ENCODE results near the gene ATP2A3.
"Not testable (repeated sequence)": the region's sequence is repeated elsewhere in the genome, so short reads cannot be mapped to it uniquely, and the experiment has no call there.

Gene ATP2A3

DNA sequence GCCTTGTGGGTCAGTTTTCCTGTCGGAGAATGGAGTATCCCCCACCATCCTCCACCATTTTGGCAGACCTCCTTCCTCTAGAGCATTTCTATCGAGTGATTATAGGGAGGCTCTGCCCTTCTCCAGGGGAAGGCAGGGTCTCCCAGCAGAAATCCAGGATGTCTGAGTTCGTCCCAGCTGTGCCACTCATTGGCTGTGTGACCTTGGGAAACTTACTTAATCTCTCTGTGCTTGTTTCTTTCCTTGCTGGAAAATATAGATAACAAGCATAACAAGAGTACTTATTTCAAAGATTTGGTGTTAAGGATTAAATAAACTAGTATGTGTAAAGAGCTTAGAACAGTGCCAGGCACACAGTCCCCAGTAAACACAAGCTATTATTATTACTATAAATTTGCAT, 14.8 kb downstream of the ATP2A3 start:
- FAIRE-seq (no peak), DNase-seq (ENCODE audit: insufficient read length, low spot score) (no peak)
- TF ChIP-seq, protein P1, sequence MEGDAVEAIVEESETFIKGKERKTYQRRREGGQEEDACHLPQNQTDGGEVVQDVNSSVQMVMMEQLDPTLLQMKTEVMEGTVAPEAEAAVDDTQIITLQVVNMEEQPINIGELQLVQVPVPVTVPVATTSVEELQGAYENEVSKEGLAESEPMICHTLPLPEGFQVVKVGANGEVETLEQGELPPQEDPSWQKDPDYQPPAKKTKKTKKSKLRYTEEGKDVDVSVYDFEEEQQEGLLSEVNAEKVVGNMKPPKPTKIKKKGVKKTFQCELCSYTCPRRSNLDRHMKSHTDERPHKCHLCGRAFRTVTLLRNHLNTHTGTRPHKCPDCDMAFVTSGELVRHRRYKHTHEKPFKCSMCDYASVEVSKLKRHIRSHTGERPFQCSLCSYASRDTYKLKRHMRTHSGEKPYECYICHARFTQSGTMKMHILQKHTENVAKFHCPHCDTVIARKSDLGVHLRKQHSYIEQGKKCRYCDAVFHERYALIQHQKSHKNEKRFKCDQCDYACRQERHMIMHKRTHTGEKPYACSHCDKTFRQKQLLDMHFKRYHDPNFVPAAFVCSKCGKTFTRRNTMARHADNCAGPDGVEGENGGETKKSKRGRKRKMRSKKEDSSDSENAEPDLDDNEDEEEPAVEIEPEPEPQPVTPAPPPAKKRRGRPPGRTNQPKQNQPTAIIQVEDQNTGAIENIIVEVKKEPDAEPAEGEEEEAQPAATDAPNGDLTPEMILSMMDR (IDR thresholded peaks at IDR 0.05; ENCODE audit: insufficient read depth, missing control alignments): no peak

DNA sequence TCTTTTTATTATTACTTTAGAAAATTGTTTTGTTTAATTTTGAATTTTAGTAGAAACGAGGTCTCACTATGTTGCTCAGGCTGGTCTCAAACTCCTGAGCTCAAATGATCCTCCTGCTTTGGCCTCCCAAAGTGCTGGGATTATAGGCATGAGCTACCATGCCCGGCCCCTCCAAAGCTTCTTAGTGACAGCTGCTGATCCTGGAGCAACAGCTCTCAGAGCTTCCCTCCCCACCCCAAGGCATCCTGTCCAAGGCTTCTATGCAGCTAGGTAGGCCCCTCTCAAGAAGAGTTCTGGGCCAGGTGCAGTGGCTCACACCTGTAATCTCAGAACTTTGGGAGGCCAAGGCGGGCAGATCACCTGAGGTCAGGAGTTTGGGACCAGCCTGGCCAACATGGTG, 15.7 kb downstream of the ATP2A3 start:
- FAIRE-seq: not testable (repeated sequence)
- peak; percentile 68 for DNase-seq (ENCODE audit: insufficient read length, low spot score)

DNA sequence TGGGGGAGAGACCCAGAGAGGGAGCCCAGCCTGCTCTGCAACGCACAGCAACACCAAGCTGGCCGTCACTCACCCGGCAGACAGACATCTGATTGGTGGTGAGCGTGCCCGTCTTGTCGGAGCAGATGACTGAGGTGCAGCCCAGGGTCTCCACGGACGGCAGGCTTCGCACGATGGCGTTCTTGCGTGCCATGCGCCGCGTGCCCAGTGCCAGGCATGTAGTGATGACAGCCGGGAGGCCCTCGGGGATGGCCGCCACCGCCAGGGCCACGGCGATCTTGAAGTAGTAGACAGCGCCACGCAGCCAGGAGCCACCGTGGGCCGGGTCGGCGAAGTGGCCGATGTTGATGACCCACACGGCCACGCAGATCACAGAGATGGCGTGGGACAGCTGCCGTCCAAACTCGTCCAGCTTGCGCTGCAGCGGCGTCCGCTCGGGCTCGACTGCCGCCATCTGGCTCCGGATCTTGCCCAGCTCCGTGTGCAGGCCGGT, 16.9 kb downstream of the ATP2A3 start:
- no peak for DNase-seq (ENCODE audit: insufficient read length, low spot score)
- FAIRE-seq: no peak
- TF ChIP-seq, protein P1 (IDR thresholded peaks at IDR 0.05; ENCODE audit: insufficient read depth, missing control alignments): no peak

DNA sequence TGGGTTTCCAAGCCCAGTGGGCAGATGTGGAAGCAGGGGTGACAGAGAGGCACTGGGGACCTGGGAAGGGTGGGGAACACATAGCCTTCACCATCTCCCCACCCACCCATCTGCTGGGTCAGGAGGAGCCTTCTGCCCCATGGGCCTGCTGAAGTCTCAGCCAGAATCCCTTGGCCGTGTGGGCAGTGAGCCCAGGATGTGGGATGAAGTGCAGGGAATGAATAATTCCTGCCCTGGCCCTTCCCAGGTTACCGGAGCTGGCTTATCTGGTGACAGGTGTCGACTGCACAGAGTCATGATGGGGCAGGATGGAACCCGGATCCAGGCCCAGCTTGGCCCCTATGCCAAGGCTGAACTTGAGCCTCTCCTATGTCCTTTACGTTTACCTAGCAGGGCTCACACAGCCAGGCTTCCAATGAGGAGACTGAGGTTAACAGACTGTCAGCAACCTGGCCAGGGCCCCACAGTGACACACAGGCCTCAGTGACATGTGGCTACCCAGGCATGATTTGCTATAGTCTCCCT, 17.5 kb downstream of the ATP2A3 start:
- TF ChIP-seq, protein P1 (IDR thresholded peaks at IDR 0.05; ENCODE audit: insufficient read depth, missing control alignments): no peak
- no peak for FAIRE-seq
- no peak for DNase-seq (ENCODE audit: insufficient read length, low spot score)

DNA sequence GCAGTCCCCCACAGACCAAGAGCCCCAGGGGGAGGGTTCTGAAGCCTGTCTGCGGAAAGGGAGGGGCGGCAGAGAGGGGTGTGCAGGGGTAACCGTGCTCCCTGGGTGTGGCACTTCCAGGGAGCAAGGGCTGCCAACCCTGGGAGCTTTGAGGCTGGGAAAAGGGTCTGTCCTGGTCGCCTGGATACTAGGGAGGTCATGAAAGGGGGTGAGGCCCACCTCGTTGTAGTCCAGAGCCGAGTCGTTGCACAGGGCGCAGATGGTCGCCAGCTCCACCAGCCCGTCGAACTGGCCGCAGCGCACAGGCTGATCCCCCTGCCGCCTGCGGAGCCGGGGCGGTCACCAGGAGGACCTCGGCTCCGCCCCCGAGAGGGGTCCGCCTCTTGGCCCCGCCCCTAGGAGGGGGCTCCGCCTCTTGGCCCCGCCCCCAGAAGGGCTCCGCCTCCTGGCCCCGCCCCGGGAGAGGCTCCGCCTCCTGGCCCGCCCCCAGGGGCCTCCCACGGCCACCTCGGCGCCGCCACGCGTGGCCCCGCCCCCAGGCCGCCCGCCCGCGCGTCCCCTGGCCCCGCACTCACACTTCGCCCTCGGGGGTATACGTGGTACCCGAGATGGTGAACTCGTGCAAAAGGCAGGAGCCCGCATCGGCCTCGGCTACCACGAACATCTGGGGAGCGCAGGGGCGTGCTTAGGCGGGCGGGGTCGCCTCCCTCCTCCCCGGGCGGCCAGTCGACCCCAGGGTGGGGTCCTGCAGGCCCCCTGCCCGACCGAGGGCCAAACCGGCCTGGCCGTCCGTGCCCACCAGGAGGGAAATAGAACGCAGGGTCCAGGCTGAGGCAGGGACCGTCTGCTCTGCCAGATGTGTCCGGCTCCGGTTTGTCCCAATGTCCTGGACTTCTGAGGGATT, 19.5 kb downstream of the ATP2A3 start:
- TF ChIP-seq, protein P1 (IDR thresholded peaks at IDR 0.05; ENCODE audit: insufficient read depth, missing control alignments): no peak
- DNase-seq (ENCODE audit: insufficient read length, low spot score) (no peak), FAIRE-seq (no peak)

DNA sequence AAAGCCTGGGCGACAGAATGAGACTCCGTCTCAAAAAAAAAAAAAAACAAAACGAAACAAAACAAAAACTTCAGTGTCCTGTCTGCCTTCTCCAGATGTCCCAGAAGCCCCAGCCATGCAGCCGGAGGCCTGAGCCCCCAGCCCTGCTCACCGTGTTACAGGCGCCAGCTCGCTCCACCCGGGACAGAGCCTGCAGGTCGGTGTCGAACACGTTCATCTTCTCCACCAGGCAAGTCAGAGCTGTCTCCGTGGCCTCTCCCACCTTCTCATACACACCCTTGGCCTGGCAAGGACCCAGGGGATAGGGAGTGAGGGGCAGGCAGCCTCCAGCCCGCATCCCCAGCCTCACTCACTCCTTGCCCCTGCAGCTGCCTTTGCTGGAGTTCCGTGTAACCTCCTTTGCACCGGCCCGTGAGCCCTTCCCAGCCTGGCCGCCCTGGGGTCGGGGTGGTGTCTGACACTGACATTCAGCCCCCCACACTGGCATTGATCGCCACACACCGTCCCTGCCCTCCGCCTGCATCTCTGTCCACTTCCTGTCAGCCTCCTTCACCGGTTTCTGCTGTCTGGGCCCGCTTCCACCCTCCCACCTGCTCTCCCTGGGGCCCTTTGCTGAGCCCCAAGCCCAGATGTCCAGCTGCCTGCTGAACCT, 20.9 kb downstream of the ATP2A3 start:
- no peak for FAIRE-seq

More for the DNA sequence above, 20.9 kb downstream of the ATP2A3 start:
- DNase-seq (ENCODE audit: insufficient read length, low spot score): no peak
- TF ChIP-seq, protein P1 (IDR thresholded peaks at IDR 0.05; ENCODE audit: insufficient read depth, missing control alignments): no peak

All from D721Med (cell line).